Hematopoietic multipotent progenitor cell treated with erythropoietin and hydrocortisone succinate and interleukin-3 and kit ligand, for 15 days (in vitro differentiated cells): Measurements from ENCODE around the gene RAB3D.
"Not testable (repeated sequence)": the region's sequence is repeated elsewhere in the genome, so short reads cannot be mapped to it uniquely, and the experiment has no call there.

Experiments used
- DNase-seq: peaks from one replicate; pipeline ENCODE4 v3.0.0-alpha.2; 2015; ENCODE audit warnings: low spot score

RAB3D gene

DNA sequence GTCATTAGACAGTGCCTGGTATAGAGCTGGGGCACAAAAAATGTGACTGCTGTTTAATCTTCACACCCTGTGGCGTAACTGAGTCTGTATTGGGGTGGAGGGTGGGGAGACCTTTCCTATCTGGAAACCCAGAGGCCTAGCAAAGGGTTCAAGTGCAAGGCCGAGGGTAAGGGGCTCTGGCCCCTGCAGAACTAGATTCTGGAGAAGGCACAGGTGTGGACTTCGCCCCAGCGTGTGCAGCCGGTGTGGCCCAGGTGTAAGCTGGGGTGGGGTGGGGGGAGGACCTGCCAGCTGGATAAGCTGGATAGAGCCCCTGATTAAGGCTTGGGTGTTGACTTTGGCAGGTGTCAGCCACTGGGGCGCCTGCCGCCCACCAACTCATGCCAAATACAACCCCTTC is 1.3 kb downstream of the RAB3D start:
- no peak for DNase-seq

DNA sequence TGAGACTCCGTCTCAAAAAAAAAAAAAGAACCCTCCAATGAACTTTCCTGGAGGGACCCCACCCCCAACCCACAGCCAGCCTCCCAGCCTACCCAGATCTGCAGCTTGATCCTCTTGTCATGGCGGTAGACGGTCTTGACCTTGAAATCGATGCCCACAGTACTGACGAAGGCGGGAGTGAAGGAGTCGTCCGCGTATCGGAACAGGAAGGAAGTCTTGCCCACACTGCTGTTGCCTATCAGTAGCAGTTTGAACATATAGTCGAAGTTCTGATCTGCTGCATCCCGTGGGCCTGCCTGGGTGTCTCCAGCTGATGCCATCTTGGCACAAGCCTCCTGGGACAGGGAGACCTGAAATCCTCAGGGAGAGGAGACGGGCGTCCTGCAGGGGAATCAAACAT is 2.4 kb downstream of the RAB3D start:
- no peak for DNase-seq

DNA sequence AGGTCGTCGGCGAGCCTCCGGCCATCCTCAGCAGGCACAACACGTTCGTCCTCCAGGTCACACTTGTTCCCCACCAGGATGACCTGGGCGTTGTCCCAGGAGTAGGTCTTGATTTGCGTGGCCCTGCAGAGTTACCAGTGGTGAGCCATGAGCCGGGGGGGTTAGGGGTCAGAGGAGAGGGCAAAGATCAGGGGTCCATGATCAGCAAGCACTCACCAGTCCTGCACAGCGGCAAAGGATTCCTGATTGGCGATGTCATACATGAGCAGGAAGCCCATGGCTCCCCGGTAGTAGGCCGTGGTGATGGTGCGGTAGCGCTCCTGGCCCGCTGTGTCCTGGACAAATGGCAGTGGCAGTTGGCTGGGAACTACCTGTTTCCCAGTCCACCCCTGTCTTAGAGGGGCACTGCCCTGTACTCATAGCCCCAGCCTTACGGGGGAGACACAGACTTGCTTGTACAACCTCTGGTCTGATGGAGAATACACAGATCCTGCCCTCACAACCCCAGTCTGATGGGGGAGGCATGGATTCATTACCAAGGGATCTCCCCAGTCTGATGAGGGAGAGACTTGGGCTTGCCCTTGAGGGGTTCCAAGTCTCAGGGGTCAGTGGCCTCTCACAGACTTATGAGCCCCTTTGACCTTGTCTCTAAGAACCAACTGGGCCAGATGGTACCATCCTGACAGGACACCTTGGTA is 3.9 kb downstream of the RAB3D start:
- DNase-seq = no peak

DNA sequence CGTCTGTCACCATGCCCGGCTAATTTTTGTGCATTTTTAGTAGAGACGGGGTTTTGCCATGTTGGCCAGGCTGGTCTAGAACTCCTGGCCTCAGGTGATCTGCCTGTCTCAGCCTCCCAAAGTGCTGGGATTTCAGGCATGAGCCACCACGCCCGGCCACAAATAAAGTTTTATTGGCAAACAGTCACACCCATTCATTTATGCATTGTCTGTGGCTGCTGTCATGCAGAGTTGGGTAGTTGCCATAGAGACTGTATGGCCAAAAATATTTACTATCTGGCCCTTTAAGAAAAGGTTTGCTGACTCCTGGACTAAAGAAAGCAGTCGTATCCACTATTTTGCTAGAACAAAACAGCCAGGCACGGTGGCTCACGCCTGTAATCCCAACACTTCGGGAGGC is 5.6 kb downstream of the RAB3D start:
- DNase-seq = not testable (repeated sequence)

DNA sequence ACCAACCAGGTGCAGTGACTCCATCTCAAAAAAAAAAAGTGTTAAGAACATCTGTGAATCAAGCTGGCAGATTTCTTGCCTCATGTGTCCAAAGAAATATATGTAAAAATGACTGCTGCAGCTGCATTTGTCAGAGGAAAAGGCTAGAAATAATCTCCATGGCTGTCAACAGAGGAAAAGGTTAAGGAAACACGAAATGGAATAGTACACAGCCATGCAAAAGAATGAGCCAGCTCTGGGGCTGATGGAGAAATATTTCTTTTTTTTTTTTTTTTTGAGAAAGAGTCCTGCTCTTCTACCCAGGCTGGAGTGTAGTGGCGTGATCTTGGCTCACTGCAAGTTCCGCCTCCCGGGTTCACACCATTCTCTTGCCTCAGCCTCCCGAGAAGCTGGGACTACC is 6.6 kb downstream of the RAB3D start:
- DNase-seq = no peak

DNA sequence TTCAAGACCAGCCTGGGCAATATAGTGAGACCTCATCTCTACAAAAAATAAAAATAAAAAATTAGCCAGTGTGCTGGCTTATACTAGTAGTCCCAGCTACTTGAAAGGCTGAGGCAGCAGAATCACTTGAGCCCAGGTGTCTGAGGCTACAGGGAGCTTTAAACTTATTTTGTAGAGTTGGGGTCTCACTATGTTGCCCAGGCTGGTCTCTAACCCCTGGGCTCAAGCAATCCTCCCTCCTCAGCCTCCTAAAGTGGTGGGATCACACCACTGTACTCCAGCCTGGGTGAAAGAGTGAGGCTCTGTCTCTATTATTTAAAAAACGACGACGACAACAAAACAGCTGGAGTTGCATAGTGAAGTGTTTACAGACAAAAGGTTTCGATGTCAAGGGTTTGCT is 8.0 kb downstream of the RAB3D start:
- DNase-seq = no peak

DNA sequence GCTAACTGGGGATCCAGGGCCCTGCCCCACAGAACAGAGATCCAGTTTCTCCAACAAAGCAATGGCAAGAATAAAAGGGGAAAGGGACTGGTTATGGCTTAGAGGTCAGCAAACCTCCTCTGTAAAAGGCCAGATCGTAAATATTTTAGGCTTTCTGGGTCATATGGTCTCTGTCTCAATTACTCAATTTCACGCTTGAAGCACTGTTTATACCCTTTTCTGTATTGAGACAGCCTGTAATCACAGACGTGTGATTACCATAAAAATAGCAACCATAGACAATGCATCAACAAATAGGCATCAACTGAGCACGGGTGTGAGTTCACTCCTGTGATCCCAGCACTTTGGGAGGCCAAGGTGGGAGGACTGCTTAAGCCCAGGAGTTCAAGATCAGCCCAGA is 9.3 kb downstream of the RAB3D start:
- no peak for DNase-seq

DNA sequence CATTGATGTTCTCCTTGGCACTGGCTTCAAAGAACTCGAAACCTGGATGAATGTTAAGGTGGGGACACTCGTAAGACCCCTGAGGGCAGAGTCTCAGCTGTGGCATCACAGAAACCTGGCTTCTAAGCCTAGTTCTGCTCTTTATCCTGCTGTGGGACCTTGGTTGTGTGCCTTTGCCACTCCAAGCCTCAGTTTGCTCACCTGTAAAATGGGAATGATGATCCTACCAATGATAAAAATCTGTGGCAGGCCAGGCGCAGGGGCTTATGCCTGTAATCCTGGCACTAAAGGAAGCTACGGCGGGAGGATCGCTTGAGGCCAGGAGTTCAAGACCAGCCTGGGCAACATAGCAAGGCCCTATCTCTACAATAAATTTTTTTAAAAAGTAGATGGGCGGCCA is 13.9 kb downstream of the RAB3D start:
- no peak for DNase-seq

DNA sequence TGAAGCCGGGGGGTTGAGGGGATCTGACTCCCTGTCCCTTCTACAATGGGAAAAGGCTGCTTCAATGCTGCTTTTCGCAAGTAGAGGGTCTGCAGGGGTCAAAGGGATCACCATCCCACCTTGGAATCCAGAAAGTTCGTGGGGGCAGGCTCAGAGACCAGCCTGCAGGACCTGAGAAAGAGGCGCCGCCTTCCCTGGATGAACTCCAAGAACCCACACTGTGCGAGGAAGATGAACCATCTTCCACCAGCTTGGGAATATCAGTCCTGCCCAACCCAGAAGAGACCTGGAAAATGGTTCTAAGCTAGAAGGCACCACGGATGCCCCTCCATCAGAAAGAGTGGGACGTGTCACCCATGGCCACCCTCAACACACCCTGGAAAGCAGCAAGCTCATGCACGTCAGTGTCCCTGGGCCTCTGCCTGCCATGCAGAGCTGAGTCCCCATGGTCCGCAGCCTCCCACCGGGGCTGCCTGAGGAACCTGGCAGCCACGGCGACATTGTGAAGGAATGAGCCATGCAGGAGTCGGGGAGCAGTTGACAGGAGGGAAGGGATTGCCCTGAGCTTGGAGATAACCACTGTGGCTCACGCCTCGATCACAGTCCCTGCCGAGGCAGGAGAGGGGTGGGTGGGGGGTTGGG is 14.6 kb downstream of the RAB3D start:
- DNase-seq = no peak

DNA sequence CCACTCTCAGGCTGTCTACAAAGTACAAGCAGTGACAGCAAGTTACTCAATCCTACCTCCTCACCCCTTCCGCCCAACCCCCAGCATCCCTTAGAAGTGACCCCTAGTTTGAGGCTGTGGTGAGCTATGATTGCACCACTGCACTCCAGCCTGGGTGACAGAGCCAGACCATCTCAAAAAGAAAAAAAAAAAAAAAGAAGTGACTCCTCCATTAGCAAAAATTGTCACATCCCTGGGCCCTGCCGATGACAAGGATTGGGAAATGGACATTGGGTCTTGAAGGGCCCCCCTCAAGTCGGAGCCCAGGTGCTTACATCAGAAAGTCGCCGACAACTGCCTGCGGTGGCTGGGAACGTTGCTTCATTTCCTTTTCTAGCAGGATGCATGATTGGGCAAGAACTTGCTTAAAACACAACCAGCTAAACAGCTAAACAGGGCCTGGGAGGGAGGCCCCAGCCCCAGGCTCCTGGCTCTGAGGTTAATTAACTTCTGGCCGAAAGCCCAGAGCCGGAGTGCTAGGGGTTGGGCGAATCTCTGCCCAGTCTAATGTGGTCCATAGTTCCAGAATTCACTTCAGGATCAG is 15.3 kb downstream of the RAB3D start:
- no peak for DNase-seq

DNA sequence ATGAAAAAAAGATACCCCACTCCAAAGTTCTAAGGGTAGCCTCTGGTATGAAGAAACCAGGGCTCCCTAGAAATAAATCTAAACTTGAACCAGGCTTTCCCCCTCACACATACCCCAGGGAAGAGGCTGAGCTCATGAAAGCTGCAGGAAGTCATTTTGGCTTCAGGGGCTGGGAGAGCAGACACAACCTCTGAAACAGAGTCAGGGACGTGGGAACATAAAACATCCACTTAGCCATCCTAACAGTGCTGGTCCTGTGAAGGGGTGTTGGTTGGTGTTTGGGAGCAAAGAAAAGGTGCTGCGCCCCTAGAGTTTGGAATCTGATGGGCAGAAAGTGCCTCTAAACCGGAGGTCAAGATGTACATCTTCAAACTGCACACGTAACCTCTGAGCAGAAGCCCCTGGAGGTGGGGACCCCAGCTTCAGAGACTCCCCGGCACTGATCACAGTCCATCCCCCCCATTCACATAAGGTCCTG is 15.8 kb downstream of the RAB3D start:
- DNase-seq = no peak

DNA sequence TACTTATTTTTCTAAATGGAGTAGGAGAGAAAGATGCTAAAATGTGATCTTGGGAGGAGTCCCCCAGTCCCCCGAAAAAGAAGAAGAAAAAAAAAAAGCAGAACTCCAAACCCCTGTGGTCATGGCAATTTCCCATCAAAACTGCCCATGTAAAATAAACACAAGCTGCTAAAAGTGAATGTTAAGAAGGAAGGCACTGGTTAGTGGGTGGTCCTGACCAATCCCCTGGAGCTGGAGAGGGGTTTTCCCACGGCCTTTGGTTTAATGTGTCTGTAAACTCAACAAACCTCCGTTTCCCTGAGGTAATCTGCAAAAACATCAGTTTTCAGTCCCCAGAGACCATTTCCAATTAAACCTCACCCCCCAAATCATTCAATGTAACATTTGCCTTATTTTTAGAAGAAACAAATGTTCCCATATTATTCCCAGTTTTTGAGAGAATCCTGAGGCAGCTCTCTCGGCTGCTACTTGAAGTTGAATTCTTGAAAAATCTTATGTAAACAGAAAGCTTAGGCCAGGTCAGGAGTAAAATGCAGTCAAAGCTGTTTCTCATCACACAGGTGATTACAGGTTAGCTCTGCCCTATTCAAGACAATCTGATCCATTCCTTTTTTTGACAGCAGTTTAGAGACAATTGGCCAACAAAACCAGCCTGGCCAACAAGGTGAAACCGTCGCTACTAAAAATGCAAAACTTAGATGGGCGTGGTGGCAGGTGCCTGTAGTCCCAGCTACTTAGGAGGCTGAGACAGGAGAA is 17.0 kb downstream of the RAB3D start:
- DNase-seq = no peak

DNA sequence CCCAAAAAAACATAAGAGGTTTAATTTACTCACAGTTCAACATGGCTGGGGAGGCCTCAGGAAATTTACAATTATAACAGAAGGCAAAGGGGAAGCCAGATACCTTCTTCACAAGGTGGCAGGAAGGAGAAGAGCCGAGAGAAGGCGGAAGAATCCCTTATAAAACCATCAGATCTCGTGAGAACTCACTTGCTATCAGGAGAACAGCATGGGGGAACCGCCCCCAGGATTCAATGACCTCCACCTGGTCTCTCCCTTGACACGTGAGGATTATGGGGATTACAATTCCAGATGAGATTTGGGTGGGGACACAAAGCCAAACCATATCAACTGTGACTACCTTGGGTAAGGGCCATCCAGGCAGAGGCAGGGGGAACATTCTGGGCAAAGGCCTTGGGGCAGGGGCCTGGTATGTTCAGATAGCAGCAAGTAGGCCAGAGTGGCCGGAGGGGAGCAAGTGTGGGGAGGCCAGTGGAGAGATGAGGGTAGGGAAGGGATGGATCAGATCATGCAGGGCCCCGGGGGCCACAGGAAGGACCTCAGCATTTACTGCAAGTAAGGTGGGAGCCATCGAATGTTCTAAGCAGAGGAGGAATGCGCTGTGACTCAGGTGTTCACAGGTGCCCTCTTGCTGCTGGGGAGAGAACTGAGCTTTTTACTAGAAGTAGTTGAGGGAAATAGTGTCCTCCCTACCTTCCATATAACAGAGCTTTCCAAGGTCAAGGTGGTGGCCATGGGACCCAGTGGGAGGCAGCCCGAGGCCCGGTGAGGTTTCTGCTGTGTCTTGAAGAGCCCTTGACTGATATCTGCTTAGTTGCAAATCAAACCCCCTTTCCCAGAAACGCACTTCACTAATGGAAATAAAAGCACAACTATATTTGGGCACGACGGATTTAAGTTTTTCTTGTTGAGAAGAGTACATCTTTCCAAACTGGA is 18.0 kb downstream of the RAB3D start:
- no peak for DNase-seq

DNA sequence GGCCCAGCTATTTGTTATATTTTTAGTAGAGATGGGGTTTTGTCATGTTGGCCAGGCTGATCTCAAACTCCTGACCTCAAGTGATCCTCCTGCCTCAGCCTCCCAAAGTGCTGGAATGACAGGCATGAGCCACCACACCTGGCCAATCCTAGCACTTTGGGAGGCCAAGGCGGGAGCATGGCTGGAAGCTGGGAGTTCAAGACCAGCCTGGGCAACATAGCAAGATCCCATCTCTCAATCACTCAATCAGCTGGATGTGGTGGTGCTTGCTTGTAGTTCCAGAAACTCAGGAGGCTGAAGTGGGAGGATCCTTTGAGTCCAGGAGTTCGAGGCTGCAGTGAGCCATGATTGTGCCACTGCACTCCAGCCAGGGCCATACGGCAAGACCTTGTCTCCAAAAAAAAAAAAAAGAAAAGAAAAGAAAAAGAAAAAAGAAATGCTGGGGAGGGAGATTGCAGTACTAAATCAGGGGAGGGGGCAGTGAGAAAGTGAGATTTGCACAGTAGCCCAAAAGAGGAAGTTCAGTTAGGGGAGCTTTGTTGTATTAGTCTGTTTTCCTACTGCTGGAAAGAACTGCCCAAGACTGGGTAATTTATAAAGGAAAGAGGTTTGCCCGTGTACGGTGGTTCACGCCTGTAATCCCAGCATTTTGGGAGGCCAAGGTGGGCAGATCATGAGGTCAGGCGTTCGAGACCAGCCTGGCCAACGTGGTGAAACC is 19.0 kb downstream of the RAB3D start:
- not testable (repeated sequence) for DNase-seq

DNA sequence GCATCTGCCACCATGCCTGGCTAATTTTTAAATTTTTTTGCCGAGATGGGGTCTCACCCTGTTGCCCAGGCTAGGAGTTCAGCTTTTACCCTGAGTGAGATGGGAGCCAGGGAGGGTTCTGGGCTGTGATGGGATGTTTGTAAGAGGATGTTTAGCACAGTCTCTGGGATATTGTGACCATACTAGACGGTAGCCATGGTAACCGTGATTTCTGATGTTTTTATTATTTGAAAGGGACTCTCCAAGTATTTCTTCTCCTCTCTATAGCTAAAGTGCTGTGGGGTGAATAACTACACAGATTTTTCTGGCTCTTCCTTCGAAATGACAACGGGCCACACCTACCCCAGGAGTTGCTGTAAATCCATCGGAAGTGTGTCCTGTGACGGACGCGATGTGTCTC is 33.1 kb downstream of the RAB3D start:
- DNase-seq = no peak

DNA sequence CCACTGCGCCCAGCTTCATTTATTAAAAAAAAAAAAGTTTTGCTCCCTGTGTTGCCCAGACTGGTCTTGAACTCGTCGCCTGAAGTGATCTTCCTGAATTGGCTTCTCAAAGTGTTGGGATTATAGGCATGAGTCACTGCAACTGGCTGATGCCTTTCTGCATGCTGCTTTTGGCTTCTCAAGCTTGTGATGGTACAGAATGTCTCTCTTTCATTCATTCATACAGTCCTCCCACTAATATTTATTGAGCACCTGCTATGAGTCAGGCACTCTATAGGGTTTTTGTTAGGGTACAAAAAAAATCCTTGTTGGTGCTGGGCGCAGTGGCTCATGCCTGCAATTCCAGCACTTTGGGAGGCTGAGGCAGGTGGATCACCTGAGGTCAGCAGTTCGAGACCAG is 34.5 kb downstream of the RAB3D start:
- no peak for DNase-seq

DNA sequence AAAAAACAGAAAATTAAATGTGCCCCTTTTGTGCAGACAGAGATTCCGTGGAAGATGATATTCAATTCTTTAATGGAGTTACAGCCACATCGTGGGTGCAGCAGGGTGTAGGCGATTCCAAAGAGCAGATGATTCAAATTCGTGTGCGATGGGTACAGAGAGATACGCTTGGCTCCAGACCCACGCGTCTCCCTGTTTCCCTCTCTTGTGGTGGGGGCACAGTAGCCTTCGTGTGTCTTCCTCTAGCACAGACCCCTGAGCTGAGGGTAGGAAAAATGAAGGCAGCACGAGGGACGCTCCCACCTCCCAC is 38.7 kb downstream of the RAB3D start:
- no peak for DNase-seq

DNA sequence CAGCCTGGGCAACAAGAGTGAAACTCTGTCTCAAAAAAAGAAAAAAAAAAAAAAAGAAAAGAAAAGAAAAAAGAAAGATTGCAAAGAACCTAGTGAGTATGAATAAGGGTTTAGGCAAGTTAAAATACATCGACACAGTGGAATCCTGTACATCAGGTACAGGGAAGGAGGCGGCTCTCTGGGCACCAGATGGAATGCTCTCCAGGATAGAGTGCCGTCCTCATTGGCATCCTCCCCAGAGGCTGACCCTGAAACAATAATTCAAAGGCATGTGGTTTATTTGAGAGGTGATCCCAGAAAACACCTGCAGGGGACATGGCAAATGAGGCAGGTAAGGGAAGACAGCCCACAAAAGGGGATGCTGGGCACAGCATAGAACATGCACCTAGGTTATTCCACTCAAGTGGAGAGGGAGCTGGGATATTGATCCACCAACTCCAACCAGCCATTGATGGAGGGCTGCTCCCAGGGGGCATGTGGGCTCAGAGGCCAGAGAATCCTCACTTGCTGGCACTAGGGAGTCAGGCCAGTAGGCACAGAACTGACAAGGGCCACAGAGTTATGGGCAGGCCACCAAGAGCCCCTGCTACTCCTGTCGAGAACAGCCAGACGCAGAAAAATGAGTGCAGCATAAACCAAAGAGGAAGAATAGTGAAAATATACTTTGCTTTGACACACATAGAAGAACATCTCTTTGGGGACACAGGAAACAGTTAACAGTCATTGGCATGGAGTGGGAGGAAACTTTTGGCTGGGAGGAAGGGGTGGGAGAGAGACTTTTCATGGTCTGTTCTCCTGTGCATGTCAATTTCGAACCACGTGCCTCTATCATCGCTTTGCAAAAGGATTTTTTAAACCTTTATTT is 39.3 kb downstream of the RAB3D start:
- no peak for DNase-seq

DNA sequence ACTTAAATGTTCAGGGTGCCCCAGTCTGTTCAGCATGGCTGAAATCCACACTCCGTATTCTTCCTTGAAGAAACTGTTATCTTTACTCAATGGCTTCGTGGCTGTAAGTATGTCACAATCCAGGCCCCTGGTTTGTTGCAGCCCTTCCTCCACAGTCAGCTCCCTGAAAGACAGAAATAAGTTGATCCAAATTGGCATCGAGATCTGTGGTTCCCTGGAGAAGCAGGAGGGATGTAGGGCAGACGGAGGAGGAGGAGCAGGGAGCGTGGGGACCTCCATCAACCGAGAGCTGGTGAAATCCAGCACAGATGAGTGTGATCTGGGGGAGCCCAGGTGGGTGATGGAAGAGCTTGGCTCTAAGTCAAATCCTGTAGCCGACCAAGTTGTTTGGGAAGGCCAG is 43.2 kb downstream of the RAB3D start:
- DNase-seq = no peak

DNA sequence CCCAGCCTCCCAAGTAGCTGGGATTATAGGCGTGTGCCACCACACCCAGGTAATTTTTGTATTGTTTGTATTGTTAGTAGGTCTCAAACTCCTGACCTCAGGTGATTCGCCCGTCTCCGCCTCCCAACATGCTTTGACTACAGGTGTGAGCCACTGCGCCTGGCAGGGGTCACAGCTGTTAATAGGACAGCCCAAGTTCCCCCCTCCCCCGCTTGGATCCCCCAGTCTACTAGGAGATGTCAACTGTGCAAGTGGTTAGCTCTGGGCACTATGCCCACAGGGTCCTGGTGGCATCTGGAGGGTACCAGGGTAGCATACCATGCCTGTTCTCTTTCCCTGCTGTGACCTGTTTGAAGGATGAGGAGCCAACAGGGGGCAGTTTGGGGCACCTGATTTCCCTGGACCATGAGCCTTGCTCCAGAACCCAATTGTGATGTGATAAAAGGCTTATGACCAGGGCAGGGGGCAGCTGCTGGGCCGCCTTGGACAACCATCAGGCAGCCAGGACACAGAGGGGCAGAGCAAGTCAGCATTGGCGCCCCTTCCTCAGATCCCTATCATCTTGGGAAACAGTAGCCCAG is 43.7 kb downstream of the RAB3D start, which contains the start of gene TSPAN16:
Gene TSPAN16 (plus strand): TSS at position 496 of the 581 bp plus-strand sequence. CDS start 138 bp downstream, outside the sequence.
- no peak for DNase-seq
